H9 (cell line): ENCODE results near the gene MARS1. TPM values are rescaled to one million over a fixed set of nuclear protein-coding genes. Genes with fewer than 3 reads are reported as not detected.

Experiments used
- DNase-seq: peaks from one replicate; pipeline ENCODE4 v3.0.0-alpha.2; 2017
- H2AFZ ChIP-seq: one replicate; pipeline ENCODE4 v1.6.1; 2013; ENCODE audit warnings: mild to moderate bottlenecking, low read length, control low read depth, moderate library complexity
- H2AK5ac ChIP-seq: 2 replicates; pipeline ENCODE4 v1.6.1; 2013; ENCODE audit warnings: low read length, control low read depth, mixed read lengths; ENCODE audit not compliant: insufficient read length
- H2BK120ac ChIP-seq: one replicate; pipeline ENCODE4 v1.6.1; 2013; ENCODE audit warnings: low read depth, mild to moderate bottlenecking, low read length, control low read depth, inconsistent platforms; ENCODE audit not compliant: poor library complexity, severe bottlenecking
- H2BK12ac ChIP-seq: 2 replicates; pipeline ENCODE4 v1.6.1; 2013; ENCODE audit warnings: low read length, control low read depth, mixed read lengths, low read depth; ENCODE audit not compliant: insufficient read length
- H2BK15ac ChIP-seq: 2 replicates; pipeline ENCODE4 v1.6.1; 2013; ENCODE audit warnings: low read depth, low read length, control low read depth
- H2BK20ac ChIP-seq: one replicate; pipeline ENCODE4 v1.6.1; 2013; ENCODE audit warnings: low read depth, mild to moderate bottlenecking, low read length, control low read depth, inconsistent platforms; ENCODE audit not compliant: poor library complexity, severe bottlenecking
- H2BK5ac ChIP-seq: 2 replicates; pipeline ENCODE4 v1.6.1; 2013; ENCODE audit warnings: low read length, control low read depth, mixed read lengths; ENCODE audit not compliant: insufficient read length
- H3K14ac ChIP-seq: 2 replicates; pipeline ENCODE4 v1.6.1; 2013; ENCODE audit warnings: low read length, control low read depth; ENCODE audit not compliant: insufficient read depth
- H3K18ac ChIP-seq: 2 replicates; pipeline ENCODE4 v1.6.1; 2013; ENCODE audit warnings: low read depth, mild to moderate bottlenecking, mixed read lengths, low read length, control low read depth; ENCODE audit not compliant: insufficient read length
- H3K23ac ChIP-seq: 2 replicates; pipeline ENCODE4 v1.6.1; 2013; ENCODE audit warnings: low read length, control low read depth, mixed read lengths, low read depth; ENCODE audit not compliant: insufficient read length
- H3K23me2 ChIP-seq: 2 replicates; pipeline ENCODE4 v1.6.1; 2013; ENCODE audit warnings: low read depth, mild to moderate bottlenecking, mixed read lengths, low read length, control low read depth; ENCODE audit not compliant: insufficient read length, poor library complexity, severe bottlenecking
- H3K27ac ChIP-seq: 2 replicates; pipeline ENCODE4 v1.5.1; 2013; ENCODE audit warnings: low read length, control low read depth, mixed read lengths, low read depth; ENCODE audit not compliant: insufficient read length
- H3K27me3 ChIP-seq: 2 replicates; pipeline ENCODE4 v1.6.1; 2013; ENCODE audit warnings: low read length, control low read depth, inconsistent platforms; ENCODE audit not compliant: insufficient read depth
- H3K4ac ChIP-seq: 2 replicates; pipeline ENCODE4 v1.6.1; 2013; ENCODE audit warnings: low read depth, mild to moderate bottlenecking, control low read depth, inconsistent platforms, low read length, moderate library complexity
- H3K4me1 ChIP-seq: 2 replicates; pipeline ENCODE4 v1.6.1; 2013; ENCODE audit warnings: low read length, control low read depth, inconsistent platforms; ENCODE audit not compliant: insufficient read depth
- H3K4me2 ChIP-seq: 2 replicates; pipeline ENCODE4 v1.6.1; 2013; ENCODE audit warnings: low read length, control low read depth, mixed read lengths; ENCODE audit not compliant: insufficient read length, insufficient read depth
- H3K56ac ChIP-seq: 2 replicates; pipeline ENCODE4 v1.6.1; 2013; ENCODE audit warnings: low read depth, mild to moderate bottlenecking, mixed read lengths, low read length, control low read depth; ENCODE audit not compliant: insufficient read length
- H3K79me1 ChIP-seq: 2 replicates; pipeline ENCODE4 v1.6.1; 2013; ENCODE audit warnings: low read depth, mild to moderate bottlenecking, moderate library complexity, low read length, control low read depth, inconsistent platforms; ENCODE audit not compliant: insufficient read depth, poor library complexity, severe bottlenecking
- H3K79me2 ChIP-seq: 2 replicates; pipeline ENCODE4 v1.6.1; 2013; ENCODE audit warnings: low read length, control low read depth, inconsistent platforms; ENCODE audit not compliant: insufficient read depth
- H3K9ac ChIP-seq: 2 replicates; pipeline ENCODE4 v1.6.1; 2013; ENCODE audit warnings: low read length, control low read depth, mixed read lengths; ENCODE audit not compliant: insufficient read length; ENCODE audit errors: extremely low read depth
- H3K9me3 ChIP-seq: one replicate; pipeline ENCODE4 v1.6.1; 2013; ENCODE audit warnings: low read depth, low read length, inconsistent platforms; ENCODE audit not compliant: control insufficient read depth
- H3T11ph ChIP-seq: one replicate; pipeline ENCODE4 v1.6.1; 2013; ENCODE audit warnings: mild to moderate bottlenecking, low read length, control low read depth, inconsistent platforms
- H4K20me1 ChIP-seq: one replicate; pipeline ENCODE4 v1.6.1; 2013; ENCODE audit not compliant: control insufficient read depth, insufficient read length, insufficient read depth
- H4K5ac ChIP-seq: 2 replicates; pipeline ENCODE4 v1.6.1; 2013; ENCODE audit warnings: low read depth, mild to moderate bottlenecking, mixed read lengths, low read length, control low read depth; ENCODE audit not compliant: insufficient read length
- H4K8ac ChIP-seq: replicated peaks from 2 replicates; pipeline ENCODE4 v1.6.1; 2013; ENCODE audit warnings: low read length, control low read depth, mixed read lengths, low read depth; ENCODE audit not compliant: insufficient read length
- H4K91ac ChIP-seq: 2 replicates; pipeline ENCODE4 v1.6.1; 2013; ENCODE audit warnings: low read depth, mild to moderate bottlenecking, moderate library complexity, mixed read lengths, low read length, control low read depth; ENCODE audit not compliant: insufficient read length
- H3K27ac Mint-ChIP-seq, 3 experiments: 2 replicates in 2 of 3; 3 replicates in 1 of 3; pipeline ENCODE4 v1.8.0; 2020 to 2021; ENCODE audit warnings: mixed read lengths in 3 of 3, mild to moderate bottlenecking in 1 of 3, moderate library complexity in 1 of 3
- H3K27me3 Mint-ChIP-seq: 2 replicates; pipeline ENCODE4 v1.8.0; 2021; ENCODE audit warnings: low read depth, mild to moderate bottlenecking, moderate library complexity, mixed read lengths
- H3K36me3 Mint-ChIP-seq, 3 experiments: 2 replicates in 2 of 3; 3 replicates in 1 of 3; pipeline ENCODE4 v1.8.0; 2020 to 2021; ENCODE audit warnings: low read depth in 3 of 3, mixed read lengths in 3 of 3; ENCODE audit not compliant: insufficient read depth in 1 of 3
- H3K4me1 Mint-ChIP-seq, 2 experiments: 2 replicates each; pipeline ENCODE4 v1.8.0; 2020; ENCODE audit warnings: mixed read lengths in 2 of 2
- H3K4me3 Mint-ChIP-seq, 2 experiments: 2 replicates in 1 of 2; 3 replicates in 1 of 2; pipeline ENCODE4 v1.8.0; 2020 to 2021; ENCODE audit warnings: mild to moderate bottlenecking in 2 of 2, mixed read lengths in 2 of 2, moderate library complexity in 1 of 2
- H3K9me3 Mint-ChIP-seq, 2 experiments: 2 replicates in 1 of 2; 3 replicates in 1 of 2; pipeline ENCODE4 v1.8.0; 2020; ENCODE audit warnings: mild to moderate bottlenecking in 2 of 2, mixed read lengths in 2 of 2, moderate library complexity in 1 of 2
- WGBS: extraction: QIAGEN DNeasy Blood & Tissue Kit; methylation state at CpG from one replicate; pipeline ENCODE4 v1.1.7; 2013; ENCODE audit warnings: missing lambda C conversion rate, low lambda C conversion rate, mixed read lengths; ENCODE audit not compliant: insufficient read length; ENCODE audit errors: extremely low coverage; 5-methylcytosine and 5-hydroxymethylcytosine counted together
- total RNA-seq: library from RNA; stranded (reverse); gene quantifications from 2 replicates; pipeline ENCODE4 v1.2.1, GENCODE V29; 2021
- TF ChIP-seq, protein P1 (sequence below): fragments of 200-600 bp; sonication (generic); conservative IDR thresholded peaks from 3 replicates; pipeline ENCODE4 v1.8.0; 2021; ENCODE audit warnings: antibody characterized with exemption, mild to moderate bottlenecking

The MARS1 gene
- total RNA-seq, 1 experiment from 2014 or later = 368 TPM

DNA sequence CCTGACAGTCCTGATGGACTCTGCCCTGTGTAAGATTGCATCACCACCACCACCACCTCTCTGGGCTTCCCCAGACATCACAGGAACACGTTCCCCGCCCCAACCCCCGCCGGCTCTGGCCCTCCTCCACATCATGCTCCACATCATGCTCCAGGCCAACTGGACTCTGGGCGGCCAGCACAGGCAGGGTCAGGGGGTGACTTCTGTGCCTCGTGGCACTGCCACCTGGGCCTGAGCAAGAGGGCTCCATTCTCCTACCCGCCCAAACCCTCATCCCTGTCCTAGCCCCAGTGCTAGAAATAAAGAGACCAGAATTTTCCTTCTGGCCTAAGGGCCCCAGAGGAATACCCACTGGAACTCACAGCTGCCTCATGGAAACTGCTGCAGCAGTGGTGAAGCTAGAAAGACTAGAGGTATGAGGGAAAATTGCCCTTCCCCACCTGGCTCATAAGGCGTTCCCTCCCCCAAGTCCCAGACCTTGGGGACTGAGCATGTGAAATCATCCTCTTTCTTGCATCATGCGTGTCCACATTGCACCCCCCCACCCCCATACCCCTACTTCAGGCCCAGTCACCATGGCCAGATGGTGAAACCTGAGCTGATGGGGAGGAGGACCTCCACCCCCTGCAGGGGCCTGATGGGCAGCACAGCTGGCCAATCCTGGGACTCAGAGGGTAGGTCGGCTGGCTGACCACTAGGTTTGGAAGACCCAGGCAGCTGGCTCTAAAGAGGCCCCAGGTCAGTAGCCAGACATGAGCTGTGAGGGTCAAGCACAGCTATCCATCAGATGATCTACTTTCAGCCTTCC lies 33.1 kb upstream of the MARS1 start, which contains the start of gene INHBE:
INHBE (plus strand) TSS at position 742 of the 808 bp plus-strand sequence. CDS start 230 bp downstream, outside the sequence.
- Histone ChIP-seq H2BK120ac (peak within 1 kb of the TSS; percentile 96), H2BK5ac (peak within 1 kb of the TSS; percentile 31), H4K91ac (no peak within 1 kb of the TSS), H3K23ac (no peak within 1 kb of the TSS), H3K4me1 (no peaks in the 10 kb centered on the region; the same call in 1 of the 2 replicates), H4K8ac (no peak within 1 kb of the TSS), H2BK20ac (no peak within 1 kb of the TSS), H2BK12ac (peak within 1 kb of the TSS; percentile 7), H2AK5ac (no peak within 1 kb of the TSS), H2AFZ (no peak within 1 kb of the TSS), H3K9ac (peak within 1 kb of the TSS; percentile 32), H3K27me3 (no peaks in the 10 kb centered on the region), H3K4me2 (peak within 1 kb of the TSS; percentile 84), H3K79me1 (no peaks in the 10 kb centered on the region), H3K4ac (peak within 1 kb of the TSS; percentile 68; the same call in 1 of the 2 replicates), H3K79me2 (no peaks in the 10 kb centered on the region), H4K20me1 (no peaks in the 10 kb centered on the region), H4K5ac (no peak within 1 kb of the TSS), H2BK15ac (no peak within 1 kb of the TSS), H3K9me3 (no peaks in the 10 kb centered on the region), H3K14ac (peak within 1 kb of the TSS; percentile 84), H3K27ac (no peak within 1 kb of the TSS), H3K56ac (no peak within 1 kb of the TSS), H3T11ph (peak within 1 kb of the TSS; percentile 1), H3K18ac (peak within 1 kb of the TSS; percentile 89), H3K23me2 (peaks cover 24% of the 10 kb centered on the region)
- no CpG with 5 or more reads among the region's 10 CpGs for WGBS
- peak within 1 kb of the TSS; percentile 97 to 99 (median 97) for H3K27ac Mint-ChIP-seq
- H3K36me3 Mint-ChIP-seq = no peaks in the 10 kb centered on the region; a peak in 1 of 7 replicates
- H3K4me1 Mint-ChIP-seq = peaks cover 45 to 56% of the 10 kb centered on the region in 2 experiments
- H3K4me3 Mint-ChIP-seq = peak within 1 kb of the TSS; percentile 69 to 84
- peaks cover 1% of the 10 kb centered on the region for H3K27me3 Mint-ChIP-seq
- H3K9me3 Mint-ChIP-seq = no peaks in the 10 kb centered on the region
- peak; percentile 97 for DNase-seq
- TF ChIP-seq, protein P1, sequence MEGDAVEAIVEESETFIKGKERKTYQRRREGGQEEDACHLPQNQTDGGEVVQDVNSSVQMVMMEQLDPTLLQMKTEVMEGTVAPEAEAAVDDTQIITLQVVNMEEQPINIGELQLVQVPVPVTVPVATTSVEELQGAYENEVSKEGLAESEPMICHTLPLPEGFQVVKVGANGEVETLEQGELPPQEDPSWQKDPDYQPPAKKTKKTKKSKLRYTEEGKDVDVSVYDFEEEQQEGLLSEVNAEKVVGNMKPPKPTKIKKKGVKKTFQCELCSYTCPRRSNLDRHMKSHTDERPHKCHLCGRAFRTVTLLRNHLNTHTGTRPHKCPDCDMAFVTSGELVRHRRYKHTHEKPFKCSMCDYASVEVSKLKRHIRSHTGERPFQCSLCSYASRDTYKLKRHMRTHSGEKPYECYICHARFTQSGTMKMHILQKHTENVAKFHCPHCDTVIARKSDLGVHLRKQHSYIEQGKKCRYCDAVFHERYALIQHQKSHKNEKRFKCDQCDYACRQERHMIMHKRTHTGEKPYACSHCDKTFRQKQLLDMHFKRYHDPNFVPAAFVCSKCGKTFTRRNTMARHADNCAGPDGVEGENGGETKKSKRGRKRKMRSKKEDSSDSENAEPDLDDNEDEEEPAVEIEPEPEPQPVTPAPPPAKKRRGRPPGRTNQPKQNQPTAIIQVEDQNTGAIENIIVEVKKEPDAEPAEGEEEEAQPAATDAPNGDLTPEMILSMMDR = no peak
